H1 (cell line): Measurements from ENCODE around the gene BICD1. TPM values are rescaled to one million over a fixed set of nuclear protein-coding genes. Genes with fewer than 3 reads are reported as not detected.

ENCODE experiments used
- BCL11A ChIP-seq, 2 experiments: IDR thresholded peaks; one replicate each; pipeline ENCODE4 v1.6.1; 2011; ENCODE audit warnings: low read depth in 2 of 2, low read length in 2 of 2, mild to moderate bottlenecking in 2 of 2
- CHD7 ChIP-seq: fragments of 300-600 bp; sonication (generic); IDR thresholded peaks from 2 replicates; pipeline ENCODE4 v1.7.1; 2012; ENCODE audit warnings: low read length, moderate library complexity, mild to moderate bottlenecking, inconsistent platforms; ENCODE audit not compliant: insufficient replicate concordance
- E2F6 ChIP-seq: IDR thresholded peaks from 2 replicates; pipeline ENCODE4 v1.6.1; 2012; ENCODE audit warnings: inconsistent platforms
- EZH2 ChIP-seq: fragments of 200-600 bp; sonication (generic); IDR thresholded peaks from 2 replicates; pipeline ENCODE4 v1.7.1; 2012; ENCODE audit warnings: low read depth, mild to moderate bottlenecking, moderate library complexity, low read length, inconsistent platforms; ENCODE audit not compliant: severe bottlenecking
- PHF8 ChIP-seq: fragments of 200-600 bp; sonication (generic); conservative IDR thresholded peaks from 2 replicates; pipeline ENCODE4 v1.7.1; 2012; ENCODE audit warnings: low read depth, mild to moderate bottlenecking, inconsistent platforms, low read length, moderate library complexity
- POU5F1 ChIP-seq: IDR thresholded peaks from 2 replicates; pipeline ENCODE4 v1.6.1; 2011; ENCODE audit warnings: low read depth, mild to moderate bottlenecking, low read length, moderate library complexity
- SP4 ChIP-seq: IDR thresholded peaks from 2 replicates; pipeline ENCODE4 v1.6.1; 2012; ENCODE audit warnings: low read length, inconsistent platforms
- USF2 ChIP-seq: IDR thresholded peaks from 2 replicates; pipeline ENCODE4 v1.6.1; 2011; ENCODE audit warnings: low read length, improper control_type of control experiment
- polyA plus RNA-seq, 7 experiments: library from polyadenylated mRNA; depleted of rRNA in 3 of 7; stranded (reverse) in 5 of 7; unstranded in 2 of 7; fragments of >200 nt in 5 of 7; fragments of 200-250 nt in 2 of 7; gene quantifications; 1 replicate in 5 of 7; 2 replicates in 1 of 7; 4 replicates in 1 of 7; pipeline versions ENCODE4 v1.2.1 to v1.2.3, GENCODE V29; 2011 to 2013; ENCODE audit warnings: missing spikeins in 2 of 7, mixed read lengths in 2 of 7
- total RNA-seq: library from RNA; stranded (reverse); fragmentation: NEBNext Ultra II Directional; extraction: Animal tissue kit (Norgen Biotek cat#: 25700); gene quantifications from 2 replicates; pipeline ENCODE4 v1.2.1, GENCODE V29; 2021

Gene BICD1
- total and polyA plus RNA-seq, 2 of the 8 experiments (the other 6 are each of a cell fraction or from before 2014, with no cell fraction given) = 34.1 to 58.4 TPM

- TF ChIP-seq BCL11A (IDR thresholded peaks at IDR 0.05; ENCODE audit: low read depth in 2 of 2, low read length in 2 of 2) (no peak), PHF8 (no peak), USF2 (no peak), CHD7 (no peak), EZH2 (no peak), POU5F1 (no peak), E2F6 (no peak), SP4 (no peak)
Observed at GRCh38 chr12:32332446-32332845, 225.8 kb downstream of the BICD1 start (continued).
